Measurements from ENCODE around the gene CACNA1C.

CACNA1C gene

GRCh38 chr12:2052826-2053678 is at the start of gene CACNA1C:
Gene CACNA1C, plus strand, starts transcription at chr12:2052987. Its CDS starts 576 bp downstream, at chr12:2053563.
- peak; percentile 64 for DNase-seq

GRCh38 chr12:2003676-2004112 is 49.1 kb upstream of the CACNA1C start:
- DNase-seq = no peak

- DNase-seq = peak; percentile 96
These were observed 48.5 kb upstream of the CACNA1C start, which contains the start of gene DCP1B for GRCh38 chr12:2004113-2004929. Gene DCP1B, minus strand, starts transcription at chr12:2004457. Its CDS starts 26 bp downstream, at chr12:2004431.

GRCh38 chr12:2008677-2009076 is 44.1 kb upstream of the CACNA1C start:
- no peak for DNase-seq

- no peak for DNase-seq
These were observed 43.2 kb upstream of the CACNA1C start for GRCh38 chr12:2009623-2010022.

- DNase-seq = no peak
These were observed 40.9 kb upstream of the CACNA1C start for GRCh38 chr12:2011643-2012607.

GRCh38 chr12:2013086-2013485 is 39.7 kb upstream of the CACNA1C start:
- no peak for DNase-seq

- DNase-seq = no peak
These were observed 39.1 kb upstream of the CACNA1C start for GRCh38 chr12:2013527-2014223.

GRCh38 chr12:2014231-2014630 is 38.6 kb upstream of the CACNA1C start:
- DNase-seq = no peak

GRCh38 chr12:2016862-2017545 is 35.8 kb upstream of the CACNA1C start:
- DNase-seq = no peak

- no peak for DNase-seq
These were observed 35.0 kb upstream of the CACNA1C start for GRCh38 chr12:2017546-2018337.

- no peak for DNase-seq
These were observed 34.4 kb upstream of the CACNA1C start for GRCh38 chr12:2018391-2018790.

GRCh38 chr12:2019126-2019525 is 33.7 kb upstream of the CACNA1C start:
- no peak for DNase-seq

GRCh38 chr12:2020511-2020910 is 32.3 kb upstream of the CACNA1C start:
- no peak for DNase-seq

GRCh38 chr12:2023365-2023764 is 29.4 kb upstream of the CACNA1C start:
- DNase-seq = no peak

- no peak for DNase-seq
These were observed 25.4 kb upstream of the CACNA1C start for GRCh38 chr12:2027351-2027750.

GRCh38 chr12:2029851-2030250 is 22.9 kb upstream of the CACNA1C start:
- DNase-seq = no peak

GRCh38 chr12:2032506-2032905 is 20.3 kb upstream of the CACNA1C start:
- DNase-seq = no peak

GRCh38 chr12:2034633-2035430 is 18.0 kb upstream of the CACNA1C start:
- peak; percentile 96 for DNase-seq

Data from activated CD8-positive, alpha-beta memory T cell treated with anti-CD3 and anti-CD28 coated beads, Interleukin-2, amount 50 U/mL, for 48 hours (primary cell).